HG02571 (cell line): Measurements from ENCODE around the gene CDH4.

Experiments used
- ATAC-seq: cut with Tn5 transposase; IDR thresholded peaks from one replicate; pipeline ENCODE4 v1.9.1; 2021; ENCODE audit warnings: mild to moderate bottlenecking, moderate library complexity; ENCODE audit not compliant: unreplicated experiment

CDH4 gene

GRCh38 chr20:61927826-61928541, 675.9 kb downstream of the CDH4 start:
- ATAC-seq: no peak

- no peak for ATAC-seq
Observed at GRCh38 chr20:61929561-61929960, 677.5 kb downstream of the CDH4 start.

- no peak for ATAC-seq
Observed at GRCh38 chr20:61929971-61930666, 678.1 kb downstream of the CDH4 start.

- ATAC-seq: no peak
Observed at GRCh38 chr20:61930776-61931475, 678.9 kb downstream of the CDH4 start.

GRCh38 chr20:61931476-61932198, 679.6 kb downstream of the CDH4 start:
- no peak for ATAC-seq

- ATAC-seq: no peak
Observed at GRCh38 chr20:61932199-61932592, 680.1 kb downstream of the CDH4 start.

- no peak for ATAC-seq
Observed at GRCh38 chr20:61932711-61933480, 680.8 kb downstream of the CDH4 start.

DNA sequence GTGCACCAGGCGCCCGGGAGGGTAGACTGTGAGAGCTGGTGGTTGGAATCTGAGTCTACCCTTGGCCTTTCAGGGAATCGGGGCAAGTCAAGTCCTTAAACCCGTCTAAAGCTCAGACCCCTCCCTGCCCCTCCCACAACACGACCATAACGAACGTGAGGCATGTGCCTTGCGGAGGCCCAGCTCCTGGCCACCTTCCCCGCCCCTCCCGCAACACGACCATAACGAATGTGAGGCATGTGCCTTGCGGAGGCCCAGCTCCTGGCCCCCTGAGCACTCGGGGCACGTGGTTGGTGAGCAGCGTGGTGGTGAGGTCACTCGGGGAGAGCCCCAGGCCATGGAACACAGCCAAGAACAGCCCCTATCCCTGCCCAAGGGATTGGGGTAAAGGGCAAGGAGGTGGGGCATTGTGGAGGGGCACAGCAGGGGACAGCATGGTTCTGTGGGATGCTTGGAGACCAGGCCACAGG, 681.5 kb downstream of the CDH4 start:
- ATAC-seq: no peak

DNA sequence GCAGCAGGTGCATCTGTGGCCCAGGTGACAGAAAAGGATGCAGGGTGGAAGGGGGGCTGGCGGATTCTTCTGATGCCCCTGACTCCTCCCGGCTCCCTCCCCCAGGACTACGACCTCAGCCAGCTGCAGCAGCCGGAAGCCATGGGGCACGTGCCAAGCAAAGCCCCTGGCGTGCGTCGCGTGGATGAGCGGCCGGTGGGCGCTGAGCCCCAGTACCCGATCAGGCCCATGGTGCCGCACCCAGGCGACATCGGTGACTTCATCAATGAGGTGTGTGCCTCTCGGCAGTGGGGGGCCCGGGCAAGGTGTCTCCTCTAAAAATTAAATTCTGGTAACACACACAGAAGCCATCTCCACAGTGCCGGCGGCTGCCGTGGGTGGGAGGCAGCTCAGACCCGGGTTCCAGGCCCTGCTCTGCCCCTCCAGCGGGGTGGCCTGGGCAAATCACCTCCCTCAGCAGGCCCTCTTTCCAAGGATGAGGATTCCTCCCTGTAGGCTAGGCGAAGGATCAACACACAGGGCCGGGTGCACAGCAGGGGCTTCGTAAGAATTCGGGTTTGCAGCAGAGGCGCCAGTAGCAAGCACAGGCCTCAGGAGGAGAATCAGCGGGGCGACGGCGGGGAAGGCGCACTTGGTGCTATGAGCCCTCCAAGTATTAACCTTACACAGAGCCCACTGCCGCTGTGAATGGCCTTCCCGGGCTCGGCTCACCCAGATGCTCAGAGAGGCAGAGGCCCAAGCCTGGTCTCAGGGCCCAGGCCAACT, 682.1 kb downstream of the CDH4 start:
- no peak for ATAC-seq

- no peak for ATAC-seq
Observed at GRCh38 chr20:61934716-61935530, 682.9 kb downstream of the CDH4 start.

DNA sequence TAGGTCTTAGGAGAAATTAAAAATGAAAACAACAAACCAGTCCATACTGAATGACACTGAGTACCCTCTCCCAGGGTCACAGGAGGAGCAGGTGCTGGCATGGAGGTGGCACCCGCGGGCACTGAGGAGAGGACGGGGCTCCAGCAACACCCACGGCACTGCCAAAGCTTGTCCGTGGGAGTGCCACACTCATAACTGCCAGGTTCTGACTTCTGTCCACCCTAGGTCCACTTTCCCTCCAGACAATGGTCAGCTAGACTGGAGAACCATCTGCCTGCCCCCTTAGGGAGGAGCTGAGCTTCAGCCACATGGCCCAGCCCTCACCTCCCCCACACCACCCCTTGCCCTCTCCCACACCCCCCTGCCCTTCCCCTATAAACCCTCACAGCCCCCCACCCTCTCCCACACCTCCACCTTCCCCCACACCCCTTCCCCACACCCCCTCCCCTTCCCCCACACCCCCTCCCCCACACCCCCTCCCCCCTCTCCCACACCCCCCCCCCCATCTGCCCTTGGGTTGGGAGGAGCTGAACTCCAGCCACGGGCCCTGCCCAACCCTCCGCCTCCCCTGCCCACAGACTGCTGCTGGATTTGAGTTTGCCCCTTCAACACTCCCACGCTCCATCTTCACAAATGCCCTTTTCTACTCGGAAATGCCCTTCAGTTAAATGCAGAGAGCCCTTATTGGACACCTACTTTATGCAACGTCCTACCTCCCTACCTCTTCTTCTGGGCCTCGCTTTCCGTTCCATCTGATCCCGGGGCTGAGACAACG, 684.1 kb downstream of the CDH4 start:
- ATAC-seq: no peak

- ATAC-seq: no peak
Observed at GRCh38 chr20:61936701-61937131, 684.7 kb downstream of the CDH4 start.

DNA sequence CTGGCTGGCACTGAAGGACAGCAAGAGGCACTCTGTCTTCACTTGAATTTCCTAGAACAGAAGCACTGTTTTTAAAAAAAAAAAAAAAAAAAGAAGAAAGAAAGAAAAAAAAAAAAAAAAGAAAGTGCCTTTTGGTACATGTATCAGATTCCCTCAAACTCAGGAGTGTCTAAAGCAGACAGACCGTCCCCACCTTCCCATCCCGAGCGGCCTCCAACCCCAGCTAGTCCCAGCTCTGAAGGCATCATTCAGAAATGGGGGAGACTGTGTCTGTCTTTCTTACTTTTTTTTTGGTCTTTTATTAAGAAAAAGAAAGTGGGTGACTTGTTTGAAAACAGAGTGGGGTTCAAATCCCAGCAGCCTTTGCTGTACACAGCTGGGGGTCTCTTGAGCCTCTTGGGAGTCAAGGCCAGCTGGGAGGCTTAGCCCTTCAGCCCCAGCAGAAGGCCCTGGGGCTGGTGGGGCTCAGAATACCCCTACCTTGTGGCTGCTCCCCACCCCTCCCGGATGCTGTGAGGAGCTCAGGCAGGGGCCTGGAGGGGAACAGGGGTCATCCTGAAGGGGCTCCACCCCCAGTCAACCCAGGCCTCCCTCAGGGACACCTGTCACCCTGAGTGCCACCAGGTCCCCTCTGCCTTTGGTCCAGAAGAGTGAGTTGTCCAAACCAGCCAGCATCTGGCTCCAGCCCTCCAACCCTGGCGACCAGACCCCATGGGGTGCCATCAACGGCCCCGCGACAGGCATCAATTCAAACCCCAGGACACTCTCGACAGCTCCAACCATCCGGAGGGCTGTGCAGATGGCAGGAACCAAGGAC, 685.3 kb downstream of the CDH4 start:
- ATAC-seq: no peak

DNA sequence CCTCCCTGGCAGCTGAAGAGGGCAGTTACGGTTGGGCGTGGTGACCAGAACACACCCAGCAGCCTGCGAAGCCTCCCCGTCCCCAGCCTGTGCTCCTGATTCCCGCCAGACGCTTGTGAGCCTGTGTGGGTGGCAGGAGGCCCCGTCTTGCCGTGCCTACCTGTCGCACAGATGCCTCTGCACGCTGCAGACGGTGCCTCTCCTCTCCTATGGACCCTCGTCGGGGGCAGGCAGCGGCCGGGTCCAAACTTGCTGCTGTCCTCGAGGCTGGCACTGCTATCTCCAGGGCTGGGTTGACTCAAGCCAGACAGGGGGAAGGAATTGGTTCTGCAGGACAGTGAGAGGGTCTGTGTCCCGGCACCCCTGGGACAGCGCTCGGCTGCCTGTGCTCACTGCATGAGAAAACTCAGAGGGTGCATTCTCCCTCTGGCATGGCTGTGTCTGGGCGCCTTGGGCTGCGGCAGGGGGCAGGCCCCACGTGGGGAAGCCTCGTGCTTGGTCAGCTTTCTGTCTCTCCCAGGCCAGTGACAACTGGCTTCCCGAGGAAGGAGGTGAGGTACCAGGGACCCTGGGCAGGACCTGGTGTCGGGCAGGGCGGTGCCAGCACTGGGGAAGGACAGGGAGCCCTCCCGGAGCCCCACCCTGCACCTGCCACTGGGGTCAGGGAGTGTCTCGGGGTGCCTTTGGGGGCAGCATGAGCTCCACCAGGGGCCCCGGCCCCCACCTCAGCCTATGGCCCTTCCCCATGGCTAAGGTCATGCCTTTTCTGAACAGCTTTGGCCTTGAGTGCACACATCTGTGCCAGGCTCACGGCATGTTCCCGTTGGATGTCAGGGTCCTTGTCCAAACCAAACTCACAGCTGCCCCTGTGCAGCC, 686.1 kb downstream of the CDH4 start:
- no peak for ATAC-seq

DNA sequence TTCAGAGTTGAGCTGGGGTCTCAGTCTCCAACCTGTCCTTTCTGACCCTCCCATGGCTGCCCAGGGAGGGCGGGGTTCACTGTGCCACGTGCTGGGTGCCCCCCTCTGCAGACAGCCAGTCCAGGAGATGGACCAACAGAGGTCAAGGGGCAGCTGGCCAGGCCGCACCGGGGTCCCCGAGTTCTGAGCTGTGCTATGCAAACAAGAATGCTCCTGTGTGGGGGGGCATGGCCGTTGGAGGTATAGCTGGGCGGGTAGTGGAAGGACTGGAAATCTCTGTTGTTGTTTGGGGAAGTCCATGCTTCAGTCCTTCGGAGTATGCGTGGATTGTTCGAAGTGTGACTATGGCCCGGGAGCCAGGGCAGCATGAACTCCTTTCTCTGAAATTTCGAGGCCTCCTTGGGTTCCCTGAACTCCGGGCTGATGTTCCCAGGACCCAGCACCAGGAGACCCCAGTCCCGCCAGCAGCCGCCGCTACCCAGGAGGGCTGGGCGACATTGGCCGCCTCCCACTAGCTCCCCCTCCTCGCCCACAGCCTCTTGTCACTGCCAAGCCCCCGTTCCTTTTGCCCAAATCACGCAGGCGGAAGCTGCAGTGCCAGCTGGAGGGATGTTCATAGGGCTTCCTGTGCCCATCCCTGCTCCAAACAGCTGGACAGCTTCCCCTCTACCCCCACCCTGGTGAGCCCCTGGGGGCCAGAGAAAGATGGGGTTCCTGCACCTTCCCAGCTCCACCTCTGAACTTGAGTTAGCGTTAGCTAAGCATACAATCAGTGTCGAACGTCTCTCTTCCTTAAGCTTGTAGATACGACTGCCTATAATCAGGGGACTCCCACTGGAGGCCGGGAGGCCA, 687.0 kb downstream of the CDH4 start:
- ATAC-seq: no peak
